Pulmonary artery endothelial cell (primary cell): Measurements from ENCODE around the gene SFRP4. TPM values are rescaled to one million over a fixed set of nuclear protein-coding genes. Genes with fewer than 3 reads are reported as not detected.

Source experiments
- DNase-seq: peaks from one replicate; pipeline ENCODE4 v3.0.0-alpha.2; 2011; ENCODE audit warnings: low read depth, low spot score
- total RNA-seq: library from RNA; depleted of rRNA; stranded (reverse); fragments of >200 nt; gene quantifications from 2 replicates; pipeline ENCODE4 v1.2.3, GENCODE V29; 2014

The SFRP4 gene
- total RNA-seq, 1 donor from 2014 or later, result not detected

DNA sequence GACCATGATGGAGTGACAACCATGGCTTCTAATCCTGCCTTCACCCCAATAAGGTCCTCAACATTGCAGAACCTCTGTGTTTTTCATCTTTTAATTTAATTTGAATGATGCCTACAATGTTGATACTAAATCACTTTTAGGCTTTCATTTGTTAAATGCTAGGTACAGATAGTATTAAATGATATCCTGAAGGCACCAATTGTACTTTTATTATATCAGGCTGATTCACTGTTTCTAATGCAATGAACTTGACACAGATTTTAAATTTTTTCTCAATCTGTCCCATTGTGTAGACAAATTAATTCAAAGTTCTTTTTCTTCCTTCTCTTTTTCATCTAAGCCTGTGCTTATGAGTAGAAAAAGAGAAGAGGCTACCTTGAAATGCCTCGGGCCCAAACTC is 9.0 kb upstream of the SFRP4 start:
- DNase-seq, result no peak

DNA sequence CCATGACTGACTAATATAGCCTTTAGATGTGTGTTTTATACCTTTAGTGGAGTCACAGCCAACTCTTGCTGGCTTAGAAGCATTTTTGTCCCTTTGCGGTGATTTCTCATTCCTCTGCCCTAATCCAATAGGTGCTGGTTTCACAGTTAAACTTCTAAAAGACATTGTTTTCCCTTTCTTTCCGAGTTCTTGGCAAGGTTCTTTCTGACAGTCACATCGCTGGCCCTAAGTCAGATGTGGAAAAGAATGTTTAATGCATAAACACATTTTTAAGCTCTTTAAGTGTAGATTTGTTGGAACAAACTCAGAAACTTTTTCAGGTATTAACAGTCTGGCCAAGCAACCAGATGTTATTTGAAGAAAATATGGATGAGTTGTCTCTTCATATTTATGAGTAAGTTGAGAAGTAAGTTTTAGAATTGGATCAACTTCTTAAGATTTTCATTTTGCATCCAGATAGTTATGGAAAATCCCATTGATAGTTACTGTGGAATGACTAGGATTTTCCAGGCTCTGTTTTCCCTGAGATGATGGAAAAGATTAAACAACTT is 7.9 kb upstream of the SFRP4 start:
- DNase-seq, result no peak

DNA sequence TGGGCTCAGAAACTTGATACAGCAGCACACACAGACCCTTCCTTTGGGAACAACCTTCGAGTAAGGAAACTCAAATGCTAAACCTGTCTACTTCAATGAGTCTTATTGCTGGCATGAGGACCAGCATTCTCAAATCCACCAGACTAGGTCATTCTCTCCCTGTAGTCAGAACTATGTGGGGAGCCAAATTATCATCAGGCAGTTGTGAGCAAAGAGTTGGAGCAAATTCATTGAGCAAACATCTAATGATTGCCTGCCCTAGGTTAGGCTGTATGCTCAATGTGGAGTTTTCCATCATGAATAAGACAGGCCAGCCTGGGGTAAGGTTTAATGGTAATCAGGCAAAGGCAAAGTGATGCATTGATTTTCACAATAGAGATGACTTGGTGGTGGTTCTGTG is 7.4 kb upstream of the SFRP4 start:
- no peak for DNase-seq

DNA sequence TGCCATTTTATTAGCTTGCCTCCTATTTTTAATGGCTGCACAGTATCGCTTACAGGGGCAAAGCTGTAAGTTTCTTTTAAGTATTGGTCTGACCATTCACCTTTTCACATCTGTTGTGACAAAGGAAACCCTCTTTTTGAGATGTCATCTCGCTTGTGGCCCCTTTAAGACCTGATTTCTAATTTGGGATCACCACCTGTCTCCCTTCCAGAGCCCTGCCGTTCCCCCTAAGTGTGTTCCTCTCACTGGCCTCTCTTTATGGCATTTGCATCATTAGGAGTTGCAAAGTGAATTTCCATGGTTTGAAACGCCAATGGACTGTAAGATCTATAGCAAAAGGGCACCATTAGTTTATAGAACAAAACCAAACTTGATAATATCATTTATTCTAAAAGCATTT is 5.3 kb upstream of the SFRP4 start:
- no peak for DNase-seq

DNA sequence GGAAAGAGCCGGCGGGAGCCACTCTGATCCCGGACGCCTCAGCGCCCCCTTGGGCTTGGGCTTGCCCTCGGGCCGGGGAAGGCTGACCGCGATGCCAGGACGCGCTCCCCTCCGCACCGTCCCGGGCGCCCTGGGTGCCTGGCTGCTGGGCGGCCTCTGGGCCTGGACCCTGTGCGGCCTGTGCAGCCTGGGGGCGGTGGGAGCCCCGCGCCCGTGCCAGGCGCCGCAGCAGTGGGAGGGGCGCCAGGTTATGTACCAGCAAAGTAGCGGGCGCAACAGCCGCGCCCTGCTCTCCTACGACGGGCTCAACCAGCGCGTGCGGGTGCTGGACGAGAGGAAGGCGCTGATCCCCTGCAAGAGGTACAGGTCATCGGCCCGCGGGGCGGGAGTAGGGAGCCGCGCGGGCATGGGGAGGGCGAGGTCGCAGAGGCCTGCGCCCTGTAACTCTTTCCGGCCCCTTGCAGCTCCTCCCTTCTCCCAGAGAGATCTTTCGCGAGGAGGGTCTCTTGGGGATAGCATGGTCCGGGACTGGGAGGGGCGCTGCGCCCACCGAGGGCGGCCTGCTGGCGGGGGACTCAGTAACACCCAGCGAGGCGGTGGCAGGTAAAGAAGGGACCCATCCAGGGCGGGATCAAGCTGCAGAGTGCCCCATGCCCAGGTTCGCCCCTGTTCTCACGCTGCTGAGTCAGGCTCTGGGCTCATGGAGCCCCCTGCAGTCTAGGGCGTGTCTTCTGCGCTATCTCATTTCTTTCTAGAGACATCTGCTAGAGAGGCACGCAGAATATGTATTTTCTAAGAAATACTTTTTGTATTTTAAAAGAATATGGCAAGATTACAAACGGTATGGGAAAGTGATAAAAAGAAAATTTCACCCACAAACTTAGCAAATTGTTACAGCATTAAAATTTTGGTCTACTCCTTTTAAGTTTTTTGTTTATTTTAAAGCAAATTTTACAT is 4.5 kb upstream of the SFRP4 start:
- DNase-seq, result no peak

DNA sequence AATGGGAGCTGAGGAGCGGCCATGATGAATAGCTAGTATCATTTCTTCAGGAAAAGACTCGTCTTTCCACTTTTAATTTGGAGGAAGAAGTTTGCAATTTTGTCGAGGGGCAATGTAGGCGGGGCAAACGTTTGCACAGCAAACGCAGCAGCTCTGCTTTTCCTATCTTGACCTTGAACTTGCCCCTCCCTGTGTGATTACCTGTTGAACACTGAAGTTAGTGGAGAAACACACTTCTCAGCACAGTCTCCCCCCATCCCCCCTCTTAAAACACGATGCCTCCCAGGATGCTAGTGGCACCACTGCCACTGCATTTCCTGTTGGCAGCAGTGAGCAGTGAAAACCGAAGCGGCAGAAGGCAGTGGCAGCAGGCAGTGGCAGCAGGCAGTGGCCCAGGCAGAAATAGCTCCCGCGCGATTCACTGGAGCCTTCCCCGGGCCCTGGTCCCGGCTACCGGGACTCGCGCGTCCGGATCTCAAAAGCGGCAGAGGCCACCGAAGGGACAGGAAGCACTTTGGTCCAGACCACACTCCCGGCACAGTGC is 3.8 kb upstream of the SFRP4 start, which contains the start of gene EPDR1:
Gene EPDR1, plus strand, starts transcription at position 336 of the 544 bp plus-strand sequence. CDS start 300 bp downstream, outside the sequence.
- DNase-seq, result no peak

DNA sequence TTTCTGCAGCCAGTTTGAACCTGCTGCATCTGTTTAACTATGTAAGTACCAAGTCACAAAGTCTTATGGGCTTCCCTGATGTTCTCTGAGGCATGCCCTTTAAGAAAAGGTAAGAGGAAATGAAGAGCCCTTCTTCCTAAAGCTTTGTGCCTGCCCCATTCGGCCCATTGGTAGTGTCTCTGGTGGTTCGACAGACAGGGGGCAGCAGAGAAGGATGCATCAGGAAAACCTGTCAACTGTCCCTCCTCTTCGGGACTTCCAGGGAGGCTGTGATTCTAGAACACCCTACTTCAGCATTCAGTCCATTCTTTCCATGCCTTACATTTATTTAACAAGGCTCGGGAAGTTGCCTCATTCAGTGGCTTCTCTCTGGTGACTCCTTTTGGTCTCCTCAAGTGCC is 1.9 kb upstream of the SFRP4 start:
- no peak for DNase-seq

DNA sequence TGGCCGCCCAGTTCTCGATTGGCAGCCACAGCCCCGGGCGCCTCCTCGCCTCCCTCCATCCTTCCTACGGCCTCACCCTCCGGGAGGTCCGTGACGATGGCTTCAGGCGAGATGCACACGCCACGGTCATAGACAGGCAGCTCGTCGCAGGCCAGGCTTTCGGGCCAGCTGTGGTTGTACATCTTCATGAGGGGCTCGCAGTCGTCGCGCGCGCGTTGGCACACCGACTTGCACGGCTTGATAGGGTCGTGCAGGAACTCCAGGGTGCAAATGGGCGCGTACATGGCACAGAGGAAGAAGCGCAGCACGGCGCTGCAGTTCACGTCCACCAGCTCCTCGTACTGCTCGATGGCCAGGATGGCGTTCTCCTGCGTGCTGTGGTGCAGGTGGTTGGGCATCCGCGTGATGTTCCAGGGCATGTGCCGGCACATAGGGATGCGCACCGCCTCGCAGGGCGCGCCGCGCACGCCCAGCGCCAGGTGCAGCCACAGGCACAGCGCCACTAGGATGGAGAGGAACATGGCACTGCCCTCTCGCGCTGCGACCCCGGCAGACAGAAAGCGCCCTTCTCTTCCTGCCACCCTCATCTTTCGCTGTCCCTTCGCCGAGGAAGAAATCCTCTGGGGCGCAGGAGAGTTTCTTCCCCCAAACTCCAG is 472 bp downstream of the SFRP4 start:
- no peak for DNase-seq

DNA sequence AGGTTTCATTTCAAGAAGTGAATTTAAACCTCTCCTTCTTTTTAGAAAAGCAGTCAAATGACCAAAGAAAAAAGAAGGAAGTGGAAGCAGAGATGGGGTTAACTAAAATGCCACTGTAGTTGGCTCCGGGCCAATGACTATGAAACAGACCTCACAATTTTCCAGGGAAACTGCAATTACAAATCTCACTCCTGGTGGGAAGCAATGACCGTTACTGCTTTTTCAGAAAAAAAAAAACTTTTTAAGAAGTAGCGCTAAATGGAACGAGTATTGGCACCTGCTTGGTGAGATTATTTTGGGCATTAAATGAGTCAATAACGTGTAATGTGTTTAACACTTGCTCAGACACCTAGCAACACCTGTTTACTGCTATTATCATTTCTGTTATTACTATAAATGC is 1.2 kb downstream of the SFRP4 start:
- no peak for DNase-seq

DNA sequence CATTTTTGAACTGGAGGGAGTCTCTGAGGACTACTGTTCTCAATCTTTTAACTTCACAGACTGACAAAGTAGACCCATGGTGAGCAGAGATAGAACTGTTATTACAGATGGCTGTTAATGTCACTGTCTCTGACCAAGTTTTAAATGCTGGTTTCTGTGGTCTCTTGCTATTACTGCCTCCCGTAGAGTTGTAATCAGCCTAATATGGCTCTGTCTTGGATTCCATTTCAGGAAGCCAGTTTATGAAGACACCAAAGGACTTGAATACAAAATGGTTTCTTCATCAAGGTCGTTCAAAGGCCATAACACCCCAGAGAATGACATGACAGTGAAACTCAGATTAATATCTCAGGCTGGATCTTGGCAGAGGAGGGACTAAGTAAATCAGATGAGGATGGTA is 3.9 kb downstream of the SFRP4 start:
- DNase-seq, result no peak

DNA sequence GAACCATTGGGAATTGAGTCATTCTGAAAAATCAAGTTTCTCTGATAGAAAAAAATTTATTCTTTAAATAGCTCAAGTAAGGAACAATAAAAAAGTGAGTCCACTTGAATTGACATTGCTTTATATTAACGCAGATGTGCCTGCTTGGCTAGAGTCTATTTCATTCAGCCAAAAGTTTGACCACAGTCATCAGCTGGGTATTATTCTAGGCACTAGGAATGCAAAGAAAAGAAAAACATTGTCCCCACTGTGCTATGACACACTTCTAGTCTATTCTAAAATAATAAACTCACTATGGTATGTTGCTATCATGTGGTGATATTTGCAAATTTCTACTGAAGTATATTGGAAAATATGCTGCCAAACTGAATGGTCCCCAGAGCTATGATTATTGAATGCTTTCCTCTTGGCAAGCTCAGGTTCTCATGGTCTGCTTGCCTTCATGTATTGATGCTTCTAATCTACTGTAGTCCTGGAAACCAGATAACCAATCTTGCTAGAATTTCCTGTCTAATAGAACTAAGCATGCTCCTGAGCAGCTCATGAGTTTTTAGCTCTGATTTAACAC is 8.3 kb downstream of the SFRP4 start:
- DNase-seq, result no peak

DNA sequence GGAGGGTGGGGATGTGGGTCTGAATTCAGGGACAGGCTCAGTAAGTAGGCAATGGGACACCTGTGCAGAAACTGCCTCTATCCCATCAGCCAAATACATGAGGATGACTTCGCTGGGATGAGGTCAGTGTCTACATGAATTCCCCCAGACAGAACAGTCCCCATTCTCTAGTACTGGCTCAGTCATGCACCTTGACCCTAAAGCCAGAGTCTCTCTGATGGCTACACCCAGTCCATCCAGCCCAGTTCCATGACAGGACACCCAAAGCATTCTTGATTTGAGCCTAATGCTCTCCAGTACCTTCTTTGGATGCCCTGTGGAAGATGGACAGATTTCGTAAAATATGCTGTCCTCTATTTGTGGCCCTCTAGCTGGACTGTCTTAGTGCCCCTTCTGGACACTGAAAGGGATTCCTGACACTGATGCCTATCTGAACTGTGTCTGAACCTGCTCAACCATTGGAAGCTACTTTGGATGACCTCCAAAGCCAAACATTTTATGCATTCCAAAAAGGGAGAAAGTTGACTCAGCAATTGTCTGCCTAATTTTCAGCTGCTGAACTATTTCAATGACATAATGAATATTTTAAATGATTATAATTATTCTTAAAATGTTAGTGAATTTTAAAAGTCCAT is 14.6 kb downstream of the SFRP4 start:
- no peak for DNase-seq

DNA sequence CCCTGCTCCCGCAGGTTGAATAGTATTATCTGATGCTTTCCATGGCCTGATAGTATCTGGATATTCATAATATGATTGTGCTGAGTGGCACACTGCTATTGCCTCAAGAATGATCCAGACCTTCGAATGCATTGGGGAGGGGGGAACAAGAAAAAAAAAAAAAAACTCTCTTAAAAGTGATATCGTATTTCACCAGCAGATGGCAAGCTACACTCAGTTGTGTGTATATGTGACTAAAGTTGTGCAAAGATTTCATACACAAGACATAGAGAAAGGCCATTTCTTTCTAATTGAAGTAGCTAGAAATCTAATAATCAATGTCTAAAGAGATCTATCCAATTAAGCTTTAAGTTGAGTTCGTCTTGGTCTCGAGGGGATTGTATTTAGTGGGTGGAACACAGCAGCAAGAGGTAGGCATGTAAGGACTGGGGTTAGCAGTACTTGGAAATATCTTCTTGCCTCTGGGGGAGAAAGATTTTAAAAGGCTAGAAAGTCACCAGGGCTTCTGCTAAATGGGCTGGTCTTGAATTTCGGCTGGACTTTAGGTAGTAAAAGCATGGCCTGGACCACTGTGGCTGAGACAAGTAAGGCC is 15.3 kb downstream of the SFRP4 start:
- DNase-seq, result no peak

DNA sequence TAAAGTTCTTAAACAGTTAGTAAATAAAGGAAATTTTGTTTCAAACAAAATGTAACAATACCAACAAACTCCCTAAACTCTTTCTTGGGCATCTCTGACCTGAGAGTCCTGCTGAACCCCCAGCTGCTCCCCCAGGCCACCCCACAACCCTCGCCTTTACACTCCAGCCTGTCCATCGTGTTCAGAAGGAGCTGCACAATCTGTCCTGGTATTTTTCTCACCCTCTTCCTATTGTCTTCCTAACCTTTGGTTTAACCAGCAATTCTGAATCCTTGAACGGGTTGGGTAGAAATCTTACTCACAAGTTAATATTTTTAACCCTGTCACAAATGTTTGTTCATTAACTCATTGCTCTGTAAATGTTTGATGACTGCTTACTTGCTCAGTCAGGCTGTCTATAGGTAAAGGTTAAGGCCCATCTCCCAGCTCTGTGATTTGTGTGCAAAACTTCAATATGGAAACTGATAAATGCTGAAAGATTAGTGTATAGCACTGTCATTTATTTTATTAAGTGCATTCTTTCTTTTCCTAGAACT is 16.8 kb downstream of the SFRP4 start:
- no peak for DNase-seq

DNA sequence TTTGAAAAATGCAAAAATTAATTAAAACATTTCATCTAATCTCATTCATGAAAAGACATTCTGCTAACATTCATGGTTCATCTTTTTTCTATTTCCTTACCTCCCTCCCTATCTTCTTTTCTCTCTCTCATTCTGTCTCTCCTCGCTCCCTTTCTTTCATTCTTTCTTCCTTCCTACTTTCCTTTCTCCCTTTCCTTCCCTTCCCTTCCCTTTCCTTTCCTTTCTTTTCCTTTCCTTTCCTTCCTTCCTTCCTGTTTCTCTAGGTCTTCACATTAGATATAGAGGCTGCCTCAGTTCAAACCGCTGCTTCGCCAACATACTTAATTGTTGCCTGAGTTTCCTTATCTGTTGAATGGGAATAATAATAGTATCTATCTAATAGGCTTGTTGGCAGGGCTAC is 21.9 kb downstream of the SFRP4 start:
- DNase-seq, result no peak

DNA sequence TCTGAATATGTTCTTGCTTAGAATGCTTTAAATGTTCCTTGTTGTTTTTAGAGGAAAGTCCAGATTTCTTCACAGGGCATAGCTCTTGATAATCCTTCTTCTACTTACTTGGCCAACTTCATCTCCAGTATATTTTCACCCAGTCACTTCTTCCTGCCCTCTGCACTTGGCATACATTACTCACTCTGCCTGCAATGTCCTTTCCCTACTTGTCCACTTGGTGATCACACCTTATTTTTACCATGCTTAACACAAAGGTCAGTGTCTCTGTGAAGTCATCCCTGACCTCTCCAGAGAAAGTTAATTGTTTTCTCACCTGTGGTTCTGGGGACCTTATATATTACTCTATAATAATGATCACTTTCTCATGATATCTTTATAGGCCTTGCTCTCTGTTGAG is 23.3 kb downstream of the SFRP4 start:
- no peak for DNase-seq

DNA sequence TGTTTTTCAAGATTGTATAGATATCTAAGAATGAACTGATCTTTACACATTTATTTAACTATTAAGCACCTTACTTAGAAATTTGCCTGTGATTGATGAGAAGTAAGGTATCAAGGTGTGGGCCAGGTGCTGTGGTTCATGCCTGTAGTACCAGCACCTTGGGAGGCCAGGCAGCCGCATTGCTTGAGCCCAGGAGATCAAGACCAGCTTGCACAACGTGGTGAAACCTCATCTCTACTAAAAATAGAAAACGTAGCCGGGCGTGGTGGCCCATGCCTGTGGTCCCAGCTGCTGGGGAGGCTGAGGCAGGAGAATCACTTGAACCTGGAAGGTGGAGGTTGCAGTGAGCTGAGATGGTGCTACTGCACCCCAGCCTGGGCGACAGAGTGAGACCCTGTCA is 34.5 kb downstream of the SFRP4 start:
- DNase-seq, result no peak
